Colonic mucosa (tissue), 4 donors: Measurements from ENCODE around the gene APOL6. TPM values are rescaled to one million over a fixed set of nuclear protein-coding genes. Genes with fewer than 3 reads are reported as not detected.
"Not testable (repeated sequence)": the region's sequence is repeated elsewhere in the genome, so short reads cannot be mapped to it uniquely, and the experiment has no call there.

Experiments used
- DNase-seq: peaks from one replicate; pipeline ENCODE4 v3.0.0-alpha.2; 2020
- H3K27ac ChIP-seq: fragments of 200-600 bp; one replicate; pipeline ENCODE4 v1.8.0; 2021
- H3K27me3 ChIP-seq: fragments of 200-600 bp; one replicate; pipeline ENCODE4 v1.8.0; 2021
- H3K36me3 ChIP-seq: fragments of 200-600 bp; one replicate; pipeline ENCODE4 v1.8.0; 2021
- H3K4me1 ChIP-seq: fragments of 200-600 bp; one replicate; pipeline ENCODE4 v1.8.0; 2021; ENCODE audit warnings: mild to moderate bottlenecking
- H3K4me3 ChIP-seq: fragments of 200-600 bp; one replicate; pipeline ENCODE4 v1.8.0; 2021
- H3K9ac ChIP-seq, 2 donors: one replicate each; pipeline ENCODE4 v1.7.0; 2013; ENCODE audit warnings: control low read depth in 2 of 2, low read depth in 2 of 2, low read length in 2 of 2
- H3K9me3 ChIP-seq: fragments of 200-600 bp; one replicate; pipeline ENCODE4 v1.8.0; 2021
- CTCF ChIP-seq: fragments of 200-600 bp; IDR thresholded peaks from one replicate; pipeline ENCODE4 v1.8.0; 2022; ENCODE audit warnings: antibody characterized with exemption, mild to moderate bottlenecking
- intact Hi-C: fragments of 100-400 bp; cut with DNase I; formaldehyde crosslinking; loops from one replicate; pipeline ENCODE4 v1.14.1; 2022
- total RNA-seq, 2 donors: library from RNA; stranded (reverse); fragmentation: NEBNext Ultra II Directional in 1 of 2; extraction: Animal tissue kit (Norgen Biotek cat#: 25700) in 1 of 2; gene quantifications; one replicate each; pipeline ENCODE4 v1.2.1, GENCODE V29; 2021
- donor health status: healthy.
- donor health status: DM: no; HTN: no; CAD: no.
- donor health status: DM: no; HTN: no; CAD: no.

Gene APOL6
- total RNA-seq, 2 donors from 2014 or later, result 31.4 to 40.3 TPM

GRCh38 chr22:35663371-35663770, 15.1 kb downstream of the APOL6 start:
- Histone ChIP-seq H3K27me3 (no peaks in the 10 kb centered on the region), H3K4me3 (no peak overlapping the region), H3K27ac (no peak overlapping the region), H3K9me3 (no peaks in the 10 kb centered on the region), H3K9ac (no peak overlapping the region), H3K36me3 (peaks cover 10% of the 10 kb centered on the region), H3K4me1 (no peaks in the 10 kb centered on the region)
- DNase-seq, result no peak
- no peak for TF ChIP-seq CTCF
- intact Hi-C loops, result no loop called here

- intact Hi-C loops, result no loop called here
- Histone ChIP-seq H3K27me3 (no peaks in the 10 kb centered on the region), H3K36me3 (no peaks in the 10 kb centered on the region), H3K9me3 (no peaks in the 10 kb centered on the region), H3K4me1 (no peaks in the 10 kb centered on the region), H3K9ac (no peak overlapping the region), H3K4me3 (no peak overlapping the region), H3K27ac (no peak overlapping the region)
- DNase-seq, result no peak
- no peak for TF ChIP-seq CTCF
Measured at GRCh38 chr22:35664955-35665587, 16.8 kb downstream of the APOL6 start.

GRCh38 chr22:35666699-35667098, 18.5 kb downstream of the APOL6 start:
- H3K36me3 ChIP-seq, H3K4me1 ChIP-seq, H3K27ac ChIP-seq, H3K9ac ChIP-seq, DNase-seq, H3K4me3 ChIP-seq, H3K27me3 ChIP-seq, intact Hi-C loops, H3K9me3 ChIP-seq: not testable (repeated sequence)

GRCh38 chr22:35674335-35674734, 26.1 kb downstream of the APOL6 start:
- Histone ChIP-seq H3K9ac (no peak overlapping the region), H3K4me1 (no peaks in the 10 kb centered on the region), H3K9me3 (no peaks in the 10 kb centered on the region), H3K36me3 (no peaks in the 10 kb centered on the region), H3K4me3 (no peak overlapping the region), H3K27me3 (no peaks in the 10 kb centered on the region), H3K27ac (no peak overlapping the region)
- intact Hi-C loops, result no loop called here
- DNase-seq, result no peak
- no peak for TF ChIP-seq CTCF

- H3K9ac ChIP-seq, DNase-seq, H3K4me3 ChIP-seq, H3K9me3 ChIP-seq, H3K27me3 ChIP-seq, H3K4me1 ChIP-seq, intact Hi-C loops, H3K36me3 ChIP-seq, H3K27ac ChIP-seq: not testable (repeated sequence)
Measured at GRCh38 chr22:35676065-35676464, 27.8 kb downstream of the APOL6 start.

GRCh38 chr22:35677460-35678187, 29.4 kb downstream of the APOL6 start:
- DNase-seq, result no peak
- no peak overlapping the region for H3K27ac ChIP-seq
- no peaks in the 10 kb centered on the region for H3K36me3 ChIP-seq
- H3K4me3 ChIP-seq, result no peak overlapping the region
- H3K27me3 ChIP-seq, result no peaks in the 10 kb centered on the region
- intact Hi-C loops, result no loop called here
- no peaks in the 10 kb centered on the region for H3K4me1 ChIP-seq
- no peak overlapping the region for H3K9ac ChIP-seq
- no peak for TF ChIP-seq CTCF
- no peaks in the 10 kb centered on the region for H3K9me3 ChIP-seq
